HG03442 (cell line): ENCODE results near the gene C6orf163.
A peak's percentile ranks its signal among the peaks of the same experiment; 100 is the strongest.

Experiments
- ATAC-seq: cut with Tn5 transposase; IDR thresholded peaks from one replicate; pipeline ENCODE4 v1.9.1; 2021; ENCODE audit warnings: mild to moderate bottlenecking, moderate library complexity; ENCODE audit not compliant: unreplicated experiment

Gene C6orf163

GRCh38 chr6:87356181-87356580 lies 11.6 kb downstream of the C6orf163 start:
- ATAC-seq = no peak

DNA sequence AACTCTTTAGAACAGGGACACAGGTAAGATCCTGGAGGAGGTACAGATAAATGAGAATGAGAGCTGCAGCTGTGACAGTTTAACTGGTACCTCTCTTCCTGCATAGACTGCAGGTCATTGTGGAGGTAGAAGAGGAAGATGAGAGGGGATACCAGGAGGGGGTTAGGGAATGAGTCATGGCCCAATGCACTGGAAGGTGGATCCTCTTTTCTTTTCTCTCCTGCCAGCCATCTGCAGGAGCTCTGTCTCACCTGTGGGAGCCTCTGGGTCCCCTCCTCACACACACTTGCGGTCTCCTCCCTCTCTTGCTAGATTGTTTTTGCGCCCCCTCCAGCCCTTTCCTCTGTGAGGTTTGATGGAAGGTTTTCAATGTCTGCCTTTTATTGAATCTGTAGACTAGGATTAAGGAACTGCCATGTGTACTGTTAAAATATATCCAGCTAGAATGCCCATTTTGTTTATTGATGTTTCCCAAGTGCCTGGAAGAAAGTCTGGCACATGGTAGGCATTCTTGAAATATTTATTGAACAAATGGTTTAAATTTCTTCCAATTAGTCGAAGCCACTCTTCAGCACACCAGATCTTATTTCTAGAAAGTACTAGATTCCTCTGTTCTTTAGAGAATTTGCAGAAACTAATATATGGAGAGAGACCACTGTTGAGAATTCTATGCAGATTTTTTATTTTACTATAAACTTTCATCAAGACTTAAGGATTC lies 13.0 kb downstream of the C6orf163 start:
- ATAC-seq = no peak

DNA sequence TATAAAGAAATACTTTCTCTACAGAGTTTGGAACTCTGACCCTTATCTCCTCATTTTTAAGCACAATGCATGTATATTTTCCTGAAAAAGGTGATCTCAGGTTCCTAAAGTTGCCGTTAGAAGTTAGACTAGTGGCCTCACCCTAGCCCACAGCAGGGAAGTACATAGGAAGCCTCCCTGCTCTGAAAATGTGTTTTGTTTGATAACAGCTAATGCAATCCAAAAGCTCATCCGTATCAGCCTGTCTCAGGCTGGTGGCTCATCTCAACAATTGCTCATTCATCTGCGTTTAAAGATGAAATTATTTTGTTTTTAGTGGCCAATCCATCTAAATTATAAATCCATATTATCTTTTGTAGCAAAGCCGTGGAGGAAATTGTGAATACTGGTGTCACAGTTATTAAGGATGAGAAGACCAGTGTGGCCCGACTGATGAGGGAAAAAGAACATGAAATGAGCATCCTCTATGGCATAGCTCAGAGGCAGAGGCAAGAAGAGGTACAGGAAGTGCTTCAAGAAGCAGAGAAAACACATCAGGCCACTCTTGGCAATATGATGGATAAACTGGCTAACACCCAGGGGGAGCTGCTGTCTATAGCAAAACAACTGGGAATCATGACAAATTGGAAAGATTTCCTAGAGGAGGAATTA lies 20.1 kb downstream of the C6orf163 start:
- no peak for ATAC-seq

- ATAC-seq = no peak
These were observed 21.6 kb downstream of the C6orf163 start for GRCh38 chr6:87366072-87366827.

GRCh38 chr6:87366899-87367298 lies 22.3 kb downstream of the C6orf163 start:
- no peak for ATAC-seq

DNA sequence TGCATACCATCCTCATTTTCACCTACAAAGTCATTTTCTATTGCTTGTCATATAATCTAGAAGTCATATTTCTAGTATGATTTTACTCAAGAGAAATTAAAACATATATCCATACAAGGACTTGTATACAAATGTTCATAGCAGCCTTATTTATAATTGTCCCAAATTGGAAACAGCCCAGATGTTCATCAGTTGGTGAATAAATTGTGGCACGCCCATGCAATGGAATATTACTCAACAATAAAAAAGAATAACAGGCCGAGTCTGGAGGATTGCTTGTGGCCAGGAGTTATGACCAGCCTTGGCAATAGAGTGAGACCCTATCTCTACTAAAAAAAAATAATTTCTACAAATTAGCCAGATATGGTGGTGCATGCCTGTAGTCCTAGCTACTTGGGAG lies 28.8 kb downstream of the C6orf163 start:
- ATAC-seq = no peak

DNA sequence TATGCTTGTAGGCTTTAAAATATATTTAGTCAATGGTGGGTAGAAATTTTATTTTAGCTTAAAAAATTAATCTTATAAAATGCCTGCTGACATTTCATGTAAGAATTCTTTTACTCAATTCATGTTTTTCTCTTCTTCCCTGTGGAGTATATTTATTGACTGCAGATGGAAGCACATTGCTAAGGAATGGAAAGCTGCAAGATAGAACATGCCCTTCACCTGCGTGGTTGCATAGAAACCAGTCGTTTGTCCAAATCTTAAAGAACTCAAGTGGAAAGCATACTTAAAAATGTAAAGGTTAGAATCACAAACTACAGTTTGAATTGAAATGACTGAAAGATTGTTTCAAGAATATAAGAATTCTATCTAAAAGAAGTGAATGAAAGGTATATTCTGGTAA lies 30.7 kb downstream of the C6orf163 start:
- no peak for ATAC-seq

- ATAC-seq = no peak
These were observed 32.0 kb downstream of the C6orf163 start for GRCh38 chr6:87376643-87377042.

DNA sequence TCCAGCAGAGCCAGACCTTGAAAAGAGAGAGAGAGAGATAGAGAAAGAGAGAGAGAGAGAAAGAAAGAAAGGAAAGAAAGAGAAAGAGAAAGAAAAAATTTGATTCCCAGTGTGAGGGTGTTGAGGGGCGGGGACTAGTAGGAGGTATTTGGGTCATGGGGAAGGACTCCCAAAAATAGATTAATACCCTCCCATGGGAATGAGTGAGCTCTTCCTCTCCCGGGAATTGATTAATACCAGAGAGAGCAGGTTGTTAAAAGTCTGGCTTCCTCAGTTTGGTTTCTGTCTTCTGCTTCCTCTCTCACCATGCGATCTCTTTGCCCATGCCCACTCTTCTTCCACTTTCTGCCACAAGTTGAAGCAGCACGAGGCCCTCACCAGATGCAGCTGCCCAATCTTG lies 34.3 kb downstream of the C6orf163 start:
- ATAC-seq = no peak

DNA sequence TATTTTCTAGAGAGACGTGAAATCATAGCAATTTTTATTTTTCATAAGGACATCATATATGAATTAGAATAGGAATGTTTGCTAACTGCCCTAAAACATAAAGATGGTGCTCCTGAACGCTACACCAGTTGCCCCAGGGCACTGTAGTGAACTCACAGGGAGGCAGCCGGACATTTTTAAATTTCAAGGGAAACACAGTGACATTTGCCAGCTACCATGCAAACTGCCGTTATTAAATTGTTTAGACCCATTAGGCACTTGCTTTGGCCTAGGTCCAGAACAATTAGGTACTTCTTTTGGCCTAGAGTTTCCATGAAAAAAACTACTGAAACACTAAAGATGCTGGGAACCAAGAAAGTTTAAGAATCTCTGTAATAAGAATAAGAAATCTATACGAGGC lies 38.2 kb downstream of the C6orf163 start:
- no peak for ATAC-seq

GRCh38 chr6:87384038-87384437 lies 39.4 kb downstream of the C6orf163 start:
- no peak for ATAC-seq

- no peak for ATAC-seq
These were observed 39.8 kb downstream of the C6orf163 start for GRCh38 chr6:87384449-87384848.

GRCh38 chr6:87391334-87391733 lies 46.7 kb downstream of the C6orf163 start:
- peak; percentile 58 for ATAC-seq

GRCh38 chr6:87393026-87393622 lies 48.5 kb downstream of the C6orf163 start:
- peak; percentile 59 for ATAC-seq

GRCh38 chr6:87395431-87395830 lies 50.8 kb downstream of the C6orf163 start:
- no peak for ATAC-seq

- peak; percentile 82 for ATAC-seq
These were observed 52.2 kb downstream of the C6orf163 start for GRCh38 chr6:87396595-87397392.

DNA sequence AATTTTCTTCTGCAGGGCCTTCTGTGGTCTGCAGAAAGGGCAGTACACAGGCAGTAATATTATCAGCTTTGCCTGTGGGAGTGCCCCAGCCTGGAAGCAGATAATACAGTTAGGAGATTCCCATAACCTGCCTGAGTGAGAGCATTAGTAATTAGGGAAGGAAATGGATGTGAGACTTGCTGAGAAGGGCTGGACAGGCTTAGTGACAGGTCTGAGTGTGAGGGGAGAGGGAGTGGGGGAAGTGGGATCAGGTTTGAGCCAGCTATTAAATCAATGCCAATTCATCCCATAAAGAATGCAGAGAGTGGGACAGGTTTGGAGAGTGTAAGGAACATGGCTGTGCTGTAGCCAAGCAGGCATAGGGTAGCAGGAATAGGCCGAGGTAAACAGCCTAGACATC lies 53.0 kb downstream of the C6orf163 start:
- ATAC-seq = no peak

DNA sequence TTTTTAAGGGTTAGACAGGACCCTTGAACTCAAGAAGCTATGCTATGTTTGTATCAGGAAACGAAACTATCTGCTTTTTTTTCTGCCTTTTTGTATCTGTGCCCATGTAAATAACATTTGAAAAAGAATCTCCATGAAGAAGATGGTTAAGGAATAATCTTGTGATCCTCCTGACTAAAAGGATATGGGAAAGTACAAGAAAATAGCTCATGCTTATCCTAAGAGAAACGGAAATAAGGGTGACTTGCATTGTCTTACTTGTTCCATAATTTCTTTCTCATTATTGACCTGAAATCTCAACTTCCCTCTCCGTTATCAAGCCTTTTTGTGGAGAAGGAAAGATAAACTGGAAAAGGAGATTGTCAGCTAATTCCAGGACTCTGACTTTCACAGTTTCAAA lies 57.2 kb downstream of the C6orf163 start:
- ATAC-seq = no peak

DNA sequence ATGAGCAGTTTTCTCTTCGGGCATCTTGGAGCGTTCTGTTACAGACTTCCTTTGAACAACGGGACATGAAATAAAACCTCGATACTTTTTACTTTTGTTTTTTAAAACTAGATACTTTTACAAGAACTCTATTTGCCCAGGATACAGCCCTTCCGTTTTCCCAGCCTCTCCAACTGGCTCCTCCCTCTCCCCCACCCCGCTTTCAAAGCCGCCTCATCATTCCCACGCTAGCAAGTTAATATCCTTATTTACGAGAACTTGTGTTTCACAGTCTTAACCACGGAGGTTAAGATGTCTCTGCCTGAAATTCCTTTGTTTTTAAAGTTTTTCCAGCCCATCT lies 62.9 kb downstream of the C6orf163 start:
- peak; percentile 14 for ATAC-seq

- peak; percentile 82 for ATAC-seq
These were observed 63.5 kb downstream of the C6orf163 start, which contains the start of gene CFAP206 for GRCh38 chr6:87407901-87408720. TSS of gene CFAP206 (plus strand) at chr6:87407972. CDS start at chr6:87409840, 1,868 bp downstream.
